ENCODE measurements around the gene TMC1.

- TF ChIP-seq CTCF (conservative IDR thresholded peaks at IDR 0.05) (no peak), ZFX (IDR thresholded peaks at IDR 0.05) (no peak)
Observed at GRCh38 chr9:72816666-72817065, 295.3 kb downstream of the TMC1 start.
